Thyroid gland (tissue), 4 donors: ENCODE results near the gene ARMC3. TPM values are rescaled to one million over a fixed set of nuclear protein-coding genes. Genes with fewer than 3 reads are reported as not detected.
"Not testable (repeated sequence)": the region's sequence is repeated elsewhere in the genome, so short reads cannot be mapped to it uniquely, and the experiment has no call there.

Experiments
- DNase-seq, 2 donors: peaks; one replicate each; pipeline ENCODE4 v3.0.0-alpha.2; 2019
- H3K27ac ChIP-seq, 3 donors: fragments of 200-600 bp; sonication (generic); 1 replicate in 2 of 3; 2 replicates in 1 of 3; pipeline ENCODE4 v1.5.1; 2016 to 2019; ENCODE audit warnings: mild to moderate bottlenecking in 1 of 3, moderate library complexity in 1 of 3
- H3K27me3 ChIP-seq: fragments of 200-600 bp; sonication (generic); one replicate; pipeline ENCODE4 v1.5.1; 2019
- H3K36me3 ChIP-seq, 2 donors: fragments of 200-600 bp; sonication (generic); one replicate each; pipeline ENCODE4 v1.5.1; 2016 to 2019
- H3K4me1 ChIP-seq, 2 donors: fragments of 200-600 bp; sonication (generic); one replicate each; pipeline ENCODE4 v1.5.1; 2017 to 2019
- H3K4me3 ChIP-seq, 3 donors: fragments of 200-600 bp; sonication (generic); replicated peaks in 1 of 3; 1 replicate in 2 of 3; 2 replicates in 1 of 3; pipeline ENCODE4 v1.5.1; 2016; ENCODE audit warnings: mild to moderate bottlenecking in 1 of 3
- H3K9me3 ChIP-seq: fragments of 200-600 bp; sonication (generic); one replicate; pipeline ENCODE4 v1.5.1; 2017
- CTCF ChIP-seq, 6 experiments: fragments of 200-600 bp in 3 of 6; fragments of 450-650 bp in 3 of 6; sonication (generic) in 3 of 6; IDR thresholded peaks; one replicate each; pipeline ENCODE4 v1.5.1; 2016 to 2019; ENCODE audit warnings: antibody characterized with exemption in 6 of 6, mild to moderate bottlenecking in 2 of 6, inconsistent platforms in 1 of 6, moderate library complexity in 1 of 6
- POLR2A ChIP-seq, 2 donors: fragments of 450-650 bp; IDR thresholded peaks; one replicate each; pipeline ENCODE4 v1.6.1; 2017; ENCODE audit warnings: antibody characterized with exemption in 2 of 2, mild to moderate bottlenecking in 2 of 2, moderate library complexity in 1 of 2
- whole genome bisulfite sequencing, 2 donors: methylation state at CpG; one replicate each; pipeline ENCODE4 v1.1.5; 2017; 5-methylcytosine and 5-hydroxymethylcytosine counted together
- intact Hi-C: fragments of 100-400 bp; cut with DNase I; formaldehyde crosslinking; loops from one replicate; pipeline ENCODE4 v1.15.1; 2023
- total RNA-seq, 4 donors: library from RNA; depleted of rRNA; stranded (reverse); fragments of >200 nt; gene quantifications; one replicate each; pipeline ENCODE4 v1.2.3, GENCODE V29; 2016

The ARMC3 gene
- total RNA-seq, 4 donors from 2014 or later, result 0.13 to 0.73 (median 0.51) TPM

- no peaks in the 10 kb centered on the region for H3K27me3 ChIP-seq
- H3K9me3 ChIP-seq, result no peaks in the 10 kb centered on the region
- WGBS, 2 donors, result 87 to 90% methylated on average over 3 of the region's 3 CpGs
- intact Hi-C loops, result no loop called here
- TF ChIP-seq POLR2A (IDR thresholded peaks at IDR 0.05) (no peak), CTCF (IDR thresholded peaks at IDR 0.05) (no peak)
- DNase-seq, result no peak
- H3K4me3 ChIP-seq, result no peak overlapping the region
- no peaks in the 10 kb centered on the region for H3K4me1 ChIP-seq
- no peaks in the 10 kb centered on the region for H3K36me3 ChIP-seq
- H3K27ac ChIP-seq, result no peak overlapping the region
Measured at GRCh38 chr10:22915314-22915713, 12.5 kb upstream of the ARMC3 start.

- Histone ChIP-seq H3K4me3 (no peak overlapping the region), H3K9me3 (no peaks in the 10 kb centered on the region), H3K4me1 (peaks cover 0 to 5% of the 10 kb centered on the region in 2 donors), H3K27me3 (no peaks in the 10 kb centered on the region), H3K27ac (no peak overlapping the region), H3K36me3 (no peaks in the 10 kb centered on the region)
- no peak for DNase-seq
- 75 to 87% methylated on average over 1 of the region's 1 CpG for WGBS, 2 donors
- intact Hi-C loops, result no loop called here
- TF ChIP-seq CTCF (IDR thresholded peaks at IDR 0.05) (no peak), POLR2A (IDR thresholded peaks at IDR 0.05) (no peak)
Measured at GRCh38 chr10:22925088-22925487, 2.8 kb upstream of the ARMC3 start.

DNA sequence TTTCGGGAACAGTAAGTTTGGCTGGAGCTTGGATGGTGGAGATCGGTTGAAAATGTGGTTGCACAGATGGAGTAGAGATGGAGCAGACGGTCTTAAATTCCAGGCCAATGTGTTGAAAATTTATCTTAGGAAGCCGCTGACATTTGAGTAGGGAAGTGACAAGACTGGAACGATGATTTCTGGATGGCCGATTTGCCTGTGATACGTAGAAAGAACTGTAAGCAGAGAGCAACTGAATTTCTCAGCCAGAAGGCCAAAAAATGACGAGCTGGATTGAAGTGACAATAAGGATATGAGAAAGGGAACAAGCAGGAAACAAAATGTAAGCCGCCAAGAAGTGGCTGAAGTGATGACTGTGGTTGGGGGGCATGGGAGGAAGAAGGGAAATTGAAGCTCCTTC, 687 bp upstream of the ARMC3 start:
- WGBS, 2 donors, result 83 to 87% methylated on average over 9 of the region's 9 CpGs
- H3K4me1 ChIP-seq, result peaks cover 0 to 5% of the 10 kb centered on the region in 2 donors

GRCh38 chr10:22929053-22929452, 1.2 kb downstream of the ARMC3 start:
- H3K4me1 ChIP-seq, H3K27me3 ChIP-seq, H3K36me3 ChIP-seq, H3K27ac ChIP-seq, intact Hi-C loops, DNase-seq, H3K9me3 ChIP-seq, H3K4me3 ChIP-seq: not testable (repeated sequence)
- WGBS, 2 donors, result 98% methylated on average over 4 of the region's 4 CpGs

More for the DNA sequence above, 687 bp upstream of the ARMC3 start:
- no peaks in the 10 kb centered on the region for H3K27me3 ChIP-seq
- no peak overlapping the region for H3K4me3 ChIP-seq
- intact Hi-C loops, result no loop called here
- no peak for DNase-seq
- no peak for TF ChIP-seq CTCF (IDR thresholded peaks at IDR 0.05)
- TF ChIP-seq POLR2A (IDR thresholded peaks at IDR 0.05), result no peak
- no peaks in the 10 kb centered on the region for H3K9me3 ChIP-seq
- no peaks in the 10 kb centered on the region for H3K36me3 ChIP-seq
- no peak overlapping the region for H3K27ac ChIP-seq

DNA sequence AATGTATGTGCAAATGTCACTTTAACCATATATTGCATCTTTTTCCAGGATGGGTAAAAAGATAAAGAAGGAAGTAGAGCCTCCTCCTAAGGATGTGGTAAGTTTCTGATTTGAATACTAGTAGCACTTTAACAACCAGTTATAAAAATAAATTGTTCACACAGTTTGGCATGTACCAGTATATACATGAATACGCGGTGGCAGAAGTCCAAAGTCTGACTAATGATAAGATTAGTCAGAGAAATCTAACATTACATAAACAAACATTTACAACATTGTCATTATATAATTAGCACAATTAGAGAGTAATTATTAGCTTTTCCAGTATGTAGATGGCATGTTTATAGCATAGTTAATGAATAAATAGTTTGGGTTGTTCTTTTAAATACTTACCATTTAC, 4.1 kb downstream of the ARMC3 start:
- no peak for DNase-seq
- H3K27ac ChIP-seq, result no peak overlapping the region
- WGBS, 2 donors, result 75 to 80% methylated on average over 2 of the region's 2 CpGs
- H3K4me1 ChIP-seq, result peaks cover 0 to 5% of the 10 kb centered on the region in 2 donors
- no peaks in the 10 kb centered on the region for H3K36me3 ChIP-seq
- H3K27me3 ChIP-seq, result no peaks in the 10 kb centered on the region
- no peak for TF ChIP-seq POLR2A (IDR thresholded peaks at IDR 0.05)
- no peak for TF ChIP-seq CTCF (IDR thresholded peaks at IDR 0.05)
- intact Hi-C loops, result no loop called here
- no peaks in the 10 kb centered on the region for H3K9me3 ChIP-seq
- H3K4me3 ChIP-seq, result no peak overlapping the region
